Skeletal muscle satellite cell (primary cell): ENCODE results near the gene MRPS15.

Experiments used
- H3K27me3 ChIP-seq: 2 replicates; pipeline ENCODE4 v1.7.0; 2013; ENCODE audit warnings: low read length; ENCODE audit not compliant: control insufficient read depth, insufficient read depth
- H3K36me3 ChIP-seq: 2 replicates; pipeline ENCODE4 v1.7.0; 2013; ENCODE audit warnings: mild to moderate bottlenecking, control low read depth, low read length; ENCODE audit not compliant: insufficient read depth
- H3K4me1 ChIP-seq: 2 replicates; pipeline ENCODE4 v1.7.0; 2013; ENCODE audit warnings: low read length; ENCODE audit not compliant: control insufficient read depth, insufficient read depth
- H3K4me2 ChIP-seq: 2 replicates; pipeline ENCODE4 v1.7.0; 2013; ENCODE audit warnings: mild to moderate bottlenecking, low read length
- H3K4me3 ChIP-seq: 2 replicates; pipeline ENCODE4 v1.7.0; 2013; ENCODE audit warnings: low read length
- H3K9ac ChIP-seq: 2 replicates; pipeline ENCODE4 v1.7.0; 2013; ENCODE audit warnings: mild to moderate bottlenecking, low read depth, low read length, moderate library complexity
- H3K9me3 ChIP-seq: replicated peaks from 2 replicates; pipeline ENCODE4 v1.7.0; 2013; ENCODE audit warnings: mild to moderate bottlenecking, control low read depth, low read length

Gene MRPS15

GRCh38 chr1:36453600-36454388 lies 10.4 kb downstream of the MRPS15 start:
- Histone ChIP-seq H3K4me2 (no peak overlapping the region), H3K4me3 (no peak overlapping the region), H3K9me3 (no peaks in the 10 kb centered on the region), H3K36me3 (peaks cover 41% of the 10 kb centered on the region), H3K4me1 (peaks cover 4% of the 10 kb centered on the region), H3K9ac (no peak overlapping the region), H3K27me3 (no peaks in the 10 kb centered on the region)

GRCh38 chr1:36453051-36453450 lies 11.1 kb downstream of the MRPS15 start:
- no peak overlapping the region for H3K4me3 ChIP-seq
- H3K9me3 ChIP-seq = no peaks in the 10 kb centered on the region
- peaks cover 36% of the 10 kb centered on the region for H3K36me3 ChIP-seq
- H3K9ac ChIP-seq = no peak overlapping the region
- no peak overlapping the region for H3K4me2 ChIP-seq
- peaks cover 4% of the 10 kb centered on the region for H3K4me1 ChIP-seq
- H3K27me3 ChIP-seq = no peaks in the 10 kb centered on the region

- no peaks in the 10 kb centered on the region for H3K9me3 ChIP-seq
- peak overlapping the region; percentile 90 for H3K4me2 ChIP-seq
- H3K4me1 ChIP-seq = peaks cover 4% of the 10 kb centered on the region
- peak overlapping the region; percentile 90 for H3K9ac ChIP-seq
- H3K4me3 ChIP-seq = peak overlapping the region; percentile 79
- H3K36me3 ChIP-seq = peaks cover 19% of the 10 kb centered on the region
- no peaks in the 10 kb centered on the region for H3K27me3 ChIP-seq
These were observed 13.3 kb downstream of the MRPS15 start for GRCh38 chr1:36450919-36451305.

- H3K4me1 ChIP-seq = peaks cover 4% of the 10 kb centered on the region
These were observed 13.8 kb downstream of the MRPS15 start, which contains the start of gene OSCP1 for GRCh38 chr1:36450270-36450918. Gene OSCP1 (minus strand): TSS chr1:36450451. CDS start chr1:36450369, 82 bp downstream.

GRCh38 chr1:36448530-36449056 lies 15.6 kb downstream of the MRPS15 start:
- no peak overlapping the region for H3K9ac ChIP-seq
- H3K36me3 ChIP-seq = no peaks in the 10 kb centered on the region
- no peaks in the 10 kb centered on the region for H3K9me3 ChIP-seq
- no peaks in the 10 kb centered on the region for H3K27me3 ChIP-seq
- H3K4me3 ChIP-seq = no peak overlapping the region
- peaks cover 4% of the 10 kb centered on the region for H3K4me1 ChIP-seq
- no peak overlapping the region for H3K4me2 ChIP-seq

More at GRCh38 chr1:36450270-36450918, 13.8 kb downstream of the MRPS15 start, which contains the start of gene OSCP1:
- no peaks in the 10 kb centered on the region for H3K27me3 ChIP-seq
- H3K9ac ChIP-seq = peak within 1 kb of the TSS; percentile 90
- peaks cover 13% of the 10 kb centered on the region for H3K36me3 ChIP-seq
- peak within 1 kb of the TSS; percentile 79 for H3K4me3 ChIP-seq
- peak within 1 kb of the TSS; percentile 90 for H3K4me2 ChIP-seq
- H3K9me3 ChIP-seq = no peaks in the 10 kb centered on the region

GRCh38 chr1:36447450-36447849 lies 16.7 kb downstream of the MRPS15 start:
- Histone ChIP-seq H3K4me3 (no peak overlapping the region), H3K4me2 (no peak overlapping the region), H3K27me3 (no peaks in the 10 kb centered on the region), H3K9me3 (no peaks in the 10 kb centered on the region), H3K9ac (no peak overlapping the region), H3K4me1 (peaks cover 4% of the 10 kb centered on the region), H3K36me3 (no peaks in the 10 kb centered on the region)

- Histone ChIP-seq H3K4me1 (peaks cover 4% of the 10 kb centered on the region), H3K27me3 (no peaks in the 10 kb centered on the region), H3K4me2 (no peak overlapping the region), H3K36me3 (no peaks in the 10 kb centered on the region), H3K4me3 (no peak overlapping the region), H3K9ac (no peak overlapping the region), H3K9me3 (no peaks in the 10 kb centered on the region)
These were observed 17.4 kb downstream of the MRPS15 start for GRCh38 chr1:36446746-36447145.

GRCh38 chr1:36446271-36446670 lies 17.9 kb downstream of the MRPS15 start:
- Histone ChIP-seq H3K27me3 (no peaks in the 10 kb centered on the region), H3K9me3 (no peaks in the 10 kb centered on the region), H3K4me3 (no peak overlapping the region)

GRCh38 chr1:36443297-36443696 lies 20.9 kb downstream of the MRPS15 start:
- no peak overlapping the region for H3K9ac ChIP-seq
- no peaks in the 10 kb centered on the region for H3K9me3 ChIP-seq
- no peaks in the 10 kb centered on the region for H3K27me3 ChIP-seq
- H3K4me3 ChIP-seq = no peak overlapping the region
- no peak overlapping the region for H3K4me2 ChIP-seq
- H3K36me3 ChIP-seq = no peaks in the 10 kb centered on the region
- H3K4me1 ChIP-seq = no peaks in the 10 kb centered on the region

More at GRCh38 chr1:36446271-36446670, 17.9 kb downstream of the MRPS15 start:
- H3K4me1 ChIP-seq = peaks cover 4% of the 10 kb centered on the region
- no peak overlapping the region for H3K4me2 ChIP-seq
- H3K9ac ChIP-seq = no peak overlapping the region
- no peaks in the 10 kb centered on the region for H3K36me3 ChIP-seq

- H3K4me2 ChIP-seq = no peak overlapping the region
- no peak overlapping the region for H3K9ac ChIP-seq
- no peak overlapping the region for H3K4me3 ChIP-seq
These were observed 21.8 kb downstream of the MRPS15 start for GRCh38 chr1:36442337-36442736.

GRCh38 chr1:36440646-36441045 lies 23.5 kb downstream of the MRPS15 start:
- Histone ChIP-seq H3K36me3 (no peaks in the 10 kb centered on the region), H3K9me3 (no peaks in the 10 kb centered on the region), H3K9ac (no peak overlapping the region), H3K4me3 (no peak overlapping the region), H3K27me3 (no peaks in the 10 kb centered on the region), H3K4me2 (no peak overlapping the region), H3K4me1 (peaks cover 3% of the 10 kb centered on the region)

More at GRCh38 chr1:36442337-36442736, 21.8 kb downstream of the MRPS15 start:
- Histone ChIP-seq H3K36me3 (no peaks in the 10 kb centered on the region), H3K9me3 (no peaks in the 10 kb centered on the region), H3K27me3 (no peaks in the 10 kb centered on the region), H3K4me1 (no peaks in the 10 kb centered on the region)
